D341Med (cell line): ENCODE results near the gene BPIFB2.

Experiments used
- DNase-seq: peaks from one replicate; pipeline ENCODE4 v3.0.0; 2012; ENCODE audit warnings: low spot score

BPIFB2 gene

GRCh38 chr20:32985596-32985995 is 21.9 kb upstream of the BPIFB2 start:
- no peak for DNase-seq

- no peak for DNase-seq
Observed at GRCh38 chr20:32986331-32986966, 21.1 kb upstream of the BPIFB2 start.

GRCh38 chr20:32987044-32987825 is 20.3 kb upstream of the BPIFB2 start:
- DNase-seq, result no peak

GRCh38 chr20:32988008-32988407 is 19.5 kb upstream of the BPIFB2 start:
- no peak for DNase-seq

GRCh38 chr20:32989507-32990283 is 17.8 kb upstream of the BPIFB2 start:
- no peak for DNase-seq

GRCh38 chr20:32990426-32990825 is 17.1 kb upstream of the BPIFB2 start:
- no peak for DNase-seq

- DNase-seq, result no peak
Observed at GRCh38 chr20:32991383-32991782, 16.1 kb upstream of the BPIFB2 start.

- DNase-seq, result no peak
Observed at GRCh38 chr20:32991792-32992641, 15.5 kb upstream of the BPIFB2 start.

GRCh38 chr20:32993496-32994050 is 13.9 kb upstream of the BPIFB2 start:
- no peak for DNase-seq

- DNase-seq, result no peak
Observed at GRCh38 chr20:32995802-32996201, 11.7 kb upstream of the BPIFB2 start.

GRCh38 chr20:32997431-32997830 is 10.1 kb upstream of the BPIFB2 start:
- no peak for DNase-seq

GRCh38 chr20:32999603-33000250 is 7.8 kb upstream of the BPIFB2 start:
- DNase-seq, result no peak

- DNase-seq, result no peak
Observed at GRCh38 chr20:33000802-33001466, 6.6 kb upstream of the BPIFB2 start.

- no peak for DNase-seq
Observed at GRCh38 chr20:33002087-33002808, 5.3 kb upstream of the BPIFB2 start.

- DNase-seq, result no peak
Observed at GRCh38 chr20:33004141-33004751, 3.3 kb upstream of the BPIFB2 start, which contains the start of gene SUN5. TSS of gene SUN5 (minus strand) at chr20:33004433. CDS start at chr20:33004340, 93 bp downstream.

- DNase-seq, result peak; percentile 62
Observed at GRCh38 chr20:33005132-33005566, 2.4 kb upstream of the BPIFB2 start.

GRCh38 chr20:33005908-33006775 is 1.4 kb upstream of the BPIFB2 start:
- DNase-seq, result no peak

GRCh38 chr20:33006776-33007375 is 628 bp upstream of the BPIFB2 start:
- DNase-seq, result no peak
